Pulmonary artery endothelial cell (primary cell): Measurements from ENCODE around the gene CDKN1B. TPM values are rescaled to one million over a fixed set of nuclear protein-coding genes. Genes with fewer than 3 reads are reported as not detected.

Experiments used
- DNase-seq: peaks from one replicate; pipeline ENCODE4 v3.0.0-alpha.2; 2011; ENCODE audit warnings: low read depth, low spot score
- total RNA-seq: library from RNA; depleted of rRNA; stranded (reverse); fragments of >200 nt; gene quantifications from 2 replicates; pipeline ENCODE4 v1.2.3, GENCODE V29; 2014

CDKN1B gene
- total RNA-seq, 1 donor from 2014 or later = 49.5 TPM

- DNase-seq = no peak
Observed at GRCh38 chr12:12755923-12756322, 38.8 kb downstream of the CDKN1B start.

DNA sequence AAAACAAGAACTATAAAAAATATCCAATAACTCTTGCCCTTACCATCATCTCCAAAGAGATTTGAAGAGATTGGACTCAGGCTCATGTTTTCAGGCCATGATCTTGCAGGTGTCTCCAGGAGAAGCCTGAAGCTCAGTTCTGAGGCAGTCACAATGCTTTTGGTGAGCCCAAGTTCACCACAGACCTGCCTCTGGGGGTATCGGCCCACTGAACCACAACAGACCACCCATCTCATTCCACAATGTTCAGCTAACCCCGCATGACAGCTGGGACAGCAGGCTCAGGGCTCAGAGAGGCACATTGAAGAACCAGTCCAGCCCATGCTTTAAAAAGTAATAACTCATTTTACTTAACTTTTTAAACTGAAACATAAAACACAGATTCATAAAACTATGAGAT lies 40.0 kb downstream of the CDKN1B start:
- DNase-seq = no peak

GRCh38 chr12:12759234-12759915 lies 42.2 kb downstream of the CDKN1B start:
- DNase-seq = no peak

GRCh38 chr12:12764824-12765223 lies 47.7 kb downstream of the CDKN1B start:
- no peak for DNase-seq

DNA sequence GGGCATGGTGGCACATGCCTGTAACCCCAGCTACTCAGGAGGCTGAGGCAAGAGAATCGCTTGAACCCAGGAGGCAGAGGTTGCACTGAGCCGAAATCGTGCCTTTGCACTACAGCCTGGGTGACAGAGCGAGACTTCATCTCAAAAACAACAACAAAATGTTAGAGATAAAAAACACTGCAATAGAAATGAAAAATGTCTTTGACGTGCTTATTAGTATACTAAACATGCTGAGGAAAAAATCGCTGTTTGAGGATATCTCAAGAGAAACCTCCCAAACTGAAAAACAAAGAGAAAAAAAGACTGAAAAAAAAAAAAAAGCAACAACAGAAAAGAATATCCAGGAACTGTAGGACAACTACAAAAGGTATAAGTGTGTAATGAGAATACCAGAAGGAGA lies 53.1 kb downstream of the CDKN1B start:
- no peak for DNase-seq

Other genes starting within 250 kb of the CDKN1B start
- 9.6 and 13.1 TPM in 2 replicates for gene DUSP16, start 154.5 kb upstream of the CDKN1B start, total RNA-seq
- gene CREBL2, start 105.5 kb upstream of the CDKN1B start, total RNA-seq = 31.5 and 40.3 TPM in 2 replicates
- 0.33 and 0.78 TPM in 2 replicates for gene GPR19, start 21.2 kb upstream of the CDKN1B start, total RNA-seq
- gene APOLD1, start 68.3 kb downstream of the CDKN1B start, total RNA-seq = 3.8 and 5.6 TPM in 2 replicates
- gene DDX47, start 96.0 kb downstream of the CDKN1B start, total RNA-seq = 66.1 and 90.0 TPM in 2 replicates
- gene GPRC5A, start 174.2 kb downstream of the CDKN1B start, total RNA-seq = 10.4 and 15.1 TPM in 2 replicates
- gene GPRC5D, start 234.8 kb downstream of the CDKN1B start, total RNA-seq = 0.11 TPM in 1 of 2 replicates, not detected in the other